Mesothelial cell of epicardium (in vitro differentiated cells): Measurements from ENCODE around the gene MEA1. TPM values are rescaled to one million over a fixed set of nuclear protein-coding genes. Genes with fewer than 3 reads are reported as not detected.

ENCODE experiments used
- DNase-seq, 2 experiments: peaks; one replicate each; pipeline ENCODE4 v3.0.0; 2021; ENCODE audit warnings: low spot score in 2 of 2; ENCODE audit not compliant: unreplicated experiment in 2 of 2
- H3K27ac Mint-ChIP-seq: 2 replicates; pipeline ENCODE4 v1.8.0; 2021; ENCODE audit warnings: mixed read lengths
- H3K27me3 Mint-ChIP-seq: 2 replicates; pipeline ENCODE4 v1.8.0; 2021; ENCODE audit warnings: low read depth, mixed read lengths
- H3K36me3 Mint-ChIP-seq: 2 replicates; pipeline ENCODE4 v1.8.0; 2021; ENCODE audit warnings: mixed read lengths
- H3K4me1 Mint-ChIP-seq: 2 replicates; pipeline ENCODE4 v1.8.0; 2021; ENCODE audit warnings: mixed read lengths
- H3K4me3 Mint-ChIP-seq: 2 replicates; pipeline ENCODE4 v1.8.0; 2021; ENCODE audit warnings: mild to moderate bottlenecking, moderate library complexity, mixed read lengths
- H3K9me3 Mint-ChIP-seq: 2 replicates; pipeline ENCODE4 v1.8.0; 2021; ENCODE audit warnings: mixed read lengths
- CTCF ChIP-seq: fragments of 200-600 bp; sonication (generic); IDR thresholded peaks from one replicate; pipeline ENCODE4 v1.5.0; 2021; ENCODE audit warnings: antibody characterized with exemption; ENCODE audit not compliant: unreplicated experiment
- total RNA-seq: library from RNA; stranded (reverse); gene quantifications from 3 replicates; pipeline ENCODE4 v1.2.1, GENCODE V29; 2021

The MEA1 gene
- total RNA-seq, 1 donor from 2014 or later: 60.1 TPM

GRCh38 chr6:43020052-43020705, 6.4 kb upstream of the MEA1 start:
- DNase-seq: no peak
- Mint-ChIP-seq H3K4me3 (peak overlapping the region; percentile 95), H3K9me3 (no peaks in the 10 kb centered on the region), H3K4me1 (peaks cover 13% of the 10 kb centered on the region), H3K36me3 (peaks cover 19% of the 10 kb centered on the region), H3K27ac (peak overlapping the region; percentile 68), H3K27me3 (no peaks in the 10 kb centered on the region)
- no peak for TF ChIP-seq CTCF

- TF ChIP-seq CTCF: no peak
- no peaks in the 10 kb centered on the region for H3K27me3 Mint-ChIP-seq
- peaks cover 21% of the 10 kb centered on the region for H3K4me1 Mint-ChIP-seq
- no peak overlapping the region for H3K27ac Mint-ChIP-seq
- H3K9me3 Mint-ChIP-seq: no peaks in the 10 kb centered on the region
- H3K4me3 Mint-ChIP-seq: no peak overlapping the region
- H3K36me3 Mint-ChIP-seq: peaks cover 16% of the 10 kb centered on the region
- DNase-seq: no peak
Measured at GRCh38 chr6:43019152-43019551, 5.4 kb upstream of the MEA1 start.

- no peak for DNase-seq
- peaks cover 14% of the 10 kb centered on the region for H3K36me3 Mint-ChIP-seq
- H3K9me3 Mint-ChIP-seq: no peaks in the 10 kb centered on the region
- H3K27ac Mint-ChIP-seq: no peak overlapping the region
- TF ChIP-seq CTCF: no peak
- H3K4me1 Mint-ChIP-seq: peaks cover 40% of the 10 kb centered on the region
- no peaks in the 10 kb centered on the region for H3K27me3 Mint-ChIP-seq
- H3K4me3 Mint-ChIP-seq: no peak overlapping the region
Measured at GRCh38 chr6:43016943-43017334, 3.2 kb upstream of the MEA1 start.

- Mint-ChIP-seq H3K4me3 (peak overlapping the region; percentile 48), H3K9me3 (no peaks in the 10 kb centered on the region), H3K27ac (peak overlapping the region; percentile 24), H3K4me1 (peaks cover 38% of the 10 kb centered on the region), H3K36me3 (peaks cover 16% of the 10 kb centered on the region), H3K27me3 (no peaks in the 10 kb centered on the region)
- no peak for TF ChIP-seq CTCF
- no peak for DNase-seq
Measured at GRCh38 chr6:43016176-43016942, 2.6 kb upstream of the MEA1 start.

GRCh38 chr6:43014434-43014909, 726 bp upstream of the MEA1 start:
- TF ChIP-seq CTCF: no peak
- H3K4me1 Mint-ChIP-seq: peaks cover 38% of the 10 kb centered on the region
- DNase-seq: peak in 1 of 2 experiments; percentile 44
- H3K9me3 Mint-ChIP-seq: no peaks in the 10 kb centered on the region
- H3K27me3 Mint-ChIP-seq: no peaks in the 10 kb centered on the region
- peak overlapping the region; percentile 89 for H3K4me3 Mint-ChIP-seq
- H3K36me3 Mint-ChIP-seq: peaks cover 23% of the 10 kb centered on the region
- H3K27ac Mint-ChIP-seq: peak overlapping the region; percentile 81
